Measurements from ENCODE around the gene PSME2. TPM values are rescaled to one million over a fixed set of nuclear protein-coding genes. Genes with fewer than 3 reads are reported as not detected.

Gene PSME2
- total and polyA plus RNA-seq, 2 of the 13 experiments (the other 11 are each of a cell fraction or from before 2014, with no cell fraction given) = 332 to 716 TPM

DNA sequence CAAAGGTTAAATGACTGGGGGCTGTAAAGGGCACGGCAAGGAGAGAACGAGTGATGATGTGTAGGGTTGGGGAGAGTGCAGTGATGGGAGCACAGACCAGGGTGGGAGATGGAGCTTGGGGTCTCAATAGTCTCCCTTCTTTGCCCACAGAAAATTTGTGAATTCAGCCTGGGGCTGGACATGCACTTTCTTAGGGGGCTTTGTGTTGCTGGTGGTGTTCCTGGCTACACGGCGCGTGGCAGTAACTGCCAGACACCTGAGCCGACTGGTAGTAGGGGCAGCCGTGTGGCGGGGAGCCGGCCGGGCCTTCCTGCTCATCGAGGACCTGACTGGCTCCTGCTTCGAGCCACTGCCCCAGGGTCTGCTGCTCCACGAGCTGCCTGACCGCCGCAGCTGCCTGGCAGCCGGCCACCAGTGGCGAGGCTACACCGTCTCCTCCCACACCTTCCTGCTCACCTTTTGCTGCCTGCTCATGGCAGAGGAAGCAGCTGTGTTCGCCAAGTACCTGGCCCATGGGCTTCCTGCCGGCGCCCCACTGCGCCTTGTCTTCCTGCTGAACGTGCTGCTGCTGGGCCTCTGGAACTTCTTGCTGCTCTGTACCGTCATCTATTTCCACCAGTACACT lies 14.2 kb downstream of the PSME2 start (continued):
- TF ChIP-seq, protein P1, sequence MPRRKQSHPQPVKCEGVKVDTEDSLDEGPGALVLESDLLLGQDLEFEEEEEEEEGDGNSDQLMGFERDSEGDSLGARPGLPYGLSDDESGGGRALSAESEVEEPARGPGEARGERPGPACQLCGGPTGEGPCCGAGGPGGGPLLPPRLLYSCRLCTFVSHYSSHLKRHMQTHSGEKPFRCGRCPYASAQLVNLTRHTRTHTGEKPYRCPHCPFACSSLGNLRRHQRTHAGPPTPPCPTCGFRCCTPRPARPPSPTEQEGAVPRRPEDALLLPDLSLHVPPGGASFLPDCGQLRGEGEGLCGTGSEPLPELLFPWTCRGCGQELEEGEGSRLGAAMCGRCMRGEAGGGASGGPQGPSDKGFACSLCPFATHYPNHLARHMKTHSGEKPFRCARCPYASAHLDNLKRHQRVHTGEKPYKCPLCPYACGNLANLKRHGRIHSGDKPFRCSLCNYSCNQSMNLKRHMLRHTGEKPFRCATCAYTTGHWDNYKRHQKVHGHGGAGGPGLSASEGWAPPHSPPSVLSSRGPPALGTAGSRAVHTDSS (CRISPR knock-in tag; conservative IDR thresholded peaks at IDR 0.05) = 0 out of 2 replicates have a peak, but pooled peaks have one; percentile 53
- TF ChIP-seq ZNF350 (CRISPR knock-in tag; IDR thresholded peaks at IDR 0.05; ENCODE audit: borderline replicate concordance, low read depth) = peak; percentile 29; the same call in 1 of the 2 replicates
- TF ChIP-seq ZIK1 (CRISPR knock-in tag; IDR thresholded peaks at IDR 0.05; ENCODE audit: borderline replicate concordance, low read depth) = 0 out of 2 replicates have a peak, but pooled peaks have one; percentile 4
- no peak for TF ChIP-seq HMG20A (CRISPR knock-in tag; IDR thresholded peaks at IDR 0.05; ENCODE audit: borderline replicate concordance)
- no peak for TF ChIP-seq ZMYM4 (CRISPR knock-in tag; IDR thresholded peaks at IDR 0.05)
- TF ChIP-seq ZNF616 (CRISPR knock-in tag; IDR thresholded peaks at IDR 0.05; ENCODE audit: low read depth) = no peak
- TF ChIP-seq, protein P2, sequence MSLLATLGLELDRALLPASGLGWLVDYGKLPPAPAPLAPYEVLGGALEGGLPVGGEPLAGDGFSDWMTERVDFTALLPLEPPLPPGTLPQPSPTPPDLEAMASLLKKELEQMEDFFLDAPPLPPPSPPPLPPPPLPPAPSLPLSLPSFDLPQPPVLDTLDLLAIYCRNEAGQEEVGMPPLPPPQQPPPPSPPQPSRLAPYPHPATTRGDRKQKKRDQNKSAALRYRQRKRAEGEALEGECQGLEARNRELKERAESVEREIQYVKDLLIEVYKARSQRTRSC (CRISPR knock-in tag; IDR thresholded peaks at IDR 0.05; ENCODE audit: low read depth) = no peak
- TF ChIP-seq, protein P3, sequence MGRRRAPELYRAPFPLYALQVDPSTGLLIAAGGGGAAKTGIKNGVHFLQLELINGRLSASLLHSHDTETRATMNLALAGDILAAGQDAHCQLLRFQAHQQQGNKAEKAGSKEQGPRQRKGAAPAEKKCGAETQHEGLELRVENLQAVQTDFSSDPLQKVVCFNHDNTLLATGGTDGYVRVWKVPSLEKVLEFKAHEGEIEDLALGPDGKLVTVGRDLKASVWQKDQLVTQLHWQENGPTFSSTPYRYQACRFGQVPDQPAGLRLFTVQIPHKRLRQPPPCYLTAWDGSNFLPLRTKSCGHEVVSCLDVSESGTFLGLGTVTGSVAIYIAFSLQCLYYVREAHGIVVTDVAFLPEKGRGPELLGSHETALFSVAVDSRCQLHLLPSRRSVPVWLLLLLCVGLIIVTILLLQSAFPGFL (CRISPR knock-in tag; IDR thresholded peaks at IDR 0.05) = 0 out of 2 replicates have a peak, but pooled peaks have one; percentile 87
- TF ChIP-seq, protein P4, sequence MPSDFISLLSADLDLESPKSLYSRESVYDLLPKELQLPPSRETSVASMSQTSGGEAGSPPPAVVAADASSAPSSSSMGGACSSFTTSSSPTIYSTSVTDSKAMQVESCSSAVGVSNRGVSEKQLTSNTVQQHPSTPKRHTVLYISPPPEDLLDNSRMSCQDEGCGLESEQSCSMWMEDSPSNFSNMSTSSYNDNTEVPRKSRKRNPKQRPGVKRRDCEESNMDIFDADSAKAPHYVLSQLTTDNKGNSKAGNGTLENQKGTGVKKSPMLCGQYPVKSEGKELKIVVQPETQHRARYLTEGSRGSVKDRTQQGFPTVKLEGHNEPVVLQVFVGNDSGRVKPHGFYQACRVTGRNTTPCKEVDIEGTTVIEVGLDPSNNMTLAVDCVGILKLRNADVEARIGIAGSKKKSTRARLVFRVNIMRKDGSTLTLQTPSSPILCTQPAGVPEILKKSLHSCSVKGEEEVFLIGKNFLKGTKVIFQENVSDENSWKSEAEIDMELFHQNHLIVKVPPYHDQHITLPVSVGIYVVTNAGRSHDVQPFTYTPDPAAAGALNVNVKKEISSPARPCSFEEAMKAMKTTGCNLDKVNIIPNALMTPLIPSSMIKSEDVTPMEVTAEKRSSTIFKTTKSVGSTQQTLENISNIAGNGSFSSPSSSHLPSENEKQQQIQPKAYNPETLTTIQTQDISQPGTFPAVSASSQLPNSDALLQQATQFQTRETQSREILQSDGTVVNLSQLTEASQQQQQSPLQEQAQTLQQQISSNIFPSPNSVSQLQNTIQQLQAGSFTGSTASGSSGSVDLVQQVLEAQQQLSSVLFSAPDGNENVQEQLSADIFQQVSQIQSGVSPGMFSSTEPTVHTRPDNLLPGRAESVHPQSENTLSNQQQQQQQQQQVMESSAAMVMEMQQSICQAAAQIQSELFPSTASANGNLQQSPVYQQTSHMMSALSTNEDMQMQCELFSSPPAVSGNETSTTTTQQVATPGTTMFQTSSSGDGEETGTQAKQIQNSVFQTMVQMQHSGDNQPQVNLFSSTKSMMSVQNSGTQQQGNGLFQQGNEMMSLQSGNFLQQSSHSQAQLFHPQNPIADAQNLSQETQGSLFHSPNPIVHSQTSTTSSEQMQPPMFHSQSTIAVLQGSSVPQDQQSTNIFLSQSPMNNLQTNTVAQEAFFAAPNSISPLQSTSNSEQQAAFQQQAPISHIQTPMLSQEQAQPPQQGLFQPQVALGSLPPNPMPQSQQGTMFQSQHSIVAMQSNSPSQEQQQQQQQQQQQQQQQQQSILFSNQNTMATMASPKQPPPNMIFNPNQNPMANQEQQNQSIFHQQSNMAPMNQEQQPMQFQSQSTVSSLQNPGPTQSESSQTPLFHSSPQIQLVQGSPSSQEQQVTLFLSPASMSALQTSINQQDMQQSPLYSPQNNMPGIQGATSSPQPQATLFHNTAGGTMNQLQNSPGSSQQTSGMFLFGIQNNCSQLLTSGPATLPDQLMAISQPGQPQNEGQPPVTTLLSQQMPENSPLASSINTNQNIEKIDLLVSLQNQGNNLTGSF (CRISPR knock-in tag; IDR thresholded peaks at IDR 0.05) = 0 out of 2 replicates have a peak, but pooled peaks have one; percentile 53
- TF ChIP-seq GABPB1 (CRISPR knock-in tag; IDR thresholded peaks at IDR 0.05) = peak; percentile 38; the same call in 1 of the 2 replicates
- TF ChIP-seq HOXA3 (CRISPR knock-in tag; IDR thresholded peaks at IDR 0.05) = peak; percentile 55; the same call in 1 of the 2 replicates
- TF ChIP-seq, protein P5, sequence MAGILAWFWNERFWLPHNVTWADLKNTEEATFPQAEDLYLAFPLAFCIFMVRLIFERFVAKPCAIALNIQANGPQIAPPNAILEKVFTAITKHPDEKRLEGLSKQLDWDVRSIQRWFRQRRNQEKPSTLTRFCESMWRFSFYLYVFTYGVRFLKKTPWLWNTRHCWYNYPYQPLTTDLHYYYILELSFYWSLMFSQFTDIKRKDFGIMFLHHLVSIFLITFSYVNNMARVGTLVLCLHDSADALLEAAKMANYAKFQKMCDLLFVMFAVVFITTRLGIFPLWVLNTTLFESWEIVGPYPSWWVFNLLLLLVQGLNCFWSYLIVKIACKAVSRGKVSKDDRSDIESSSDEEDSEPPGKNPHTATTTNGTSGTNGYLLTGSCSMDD (CRISPR knock-in tag; IDR thresholded peaks at IDR 0.05) = 0 out of 2 replicates have a peak, but pooled peaks have one; percentile 60
- TF ChIP-seq MEIS2 (CRISPR knock-in tag; IDR thresholded peaks at IDR 0.05) = no peak
- 0 out of 2 replicates have a peak, but pooled peaks have one; percentile 42 for TF ChIP-seq ZNF256 (CRISPR knock-in tag; conservative IDR thresholded peaks at IDR 0.05)
- no peak for TF ChIP-seq MEF2D (CRISPR knock-in tag; IDR thresholded peaks at IDR 0.05)
- TF ChIP-seq ZNF33A (CRISPR knock-in tag; IDR thresholded peaks at IDR 0.05; ENCODE audit: borderline replicate concordance) = no peak
- TF ChIP-seq ZNF431 (CRISPR knock-in tag; IDR thresholded peaks at IDR 0.05; ENCODE audit: borderline replicate concordance, low read depth) = no peak
- peak; percentile 67; the same call in 1 of the 2 replicates for TF ChIP-seq NFKB2 (CRISPR knock-in tag; IDR thresholded peaks at IDR 0.05; ENCODE audit: borderline replicate concordance)
